SK-N-SH treated with all-trans-retinoic acid at 6 μM for 48 hours (cell line): ENCODE measurements around the gene PRKACA.

ENCODE experiments used
- ATAC-seq: fragments of 200-7000 bp; cut with Tn5 transposase; 3 replicates; pipeline ENCODE4 v1.9.1; 2020; ENCODE audit warnings: mild to moderate bottlenecking, moderate library complexity
- ARNTL ChIP-seq: fragments of 450-650 bp; formaldehyde crosslinking; IDR thresholded peaks from 2 replicates; pipeline ENCODE4 v1.5.0; 2020; ENCODE audit warnings: low read depth, mild to moderate bottlenecking, moderate library complexity, borderline replicate concordance
- BACH2 ChIP-seq: fragments of 250-450 bp; sonication (Bioruptor Pico); IDR thresholded peaks from 2 replicates; pipeline ENCODE4 v1.9.0; 2021; ENCODE audit warnings: mild to moderate bottlenecking, borderline replicate concordance
- CREB5 ChIP-seq: fragments of 250-450 bp; sonication (Bioruptor Pico); IDR thresholded peaks from 2 replicates; pipeline ENCODE4 v1.5.1; 2020; ENCODE audit warnings: low read depth, mild to moderate bottlenecking, moderate library complexity
- CSDC2 ChIP-seq: fragments of 250-450 bp; sonication (Bioruptor Pico); IDR thresholded peaks from 2 replicates; pipeline ENCODE4 v1.5.0; 2020; ENCODE audit warnings: mild to moderate bottlenecking, moderate library complexity
- CSRNP3 ChIP-seq: fragments of 250-450 bp; sonication (Bioruptor Pico); IDR thresholded peaks from 2 replicates; pipeline ENCODE4 v1.5.1; 2021; ENCODE audit warnings: mild to moderate bottlenecking, moderate library complexity
- GLIS3 ChIP-seq: fragments of 250-450 bp; sonication (Bioruptor Pico); IDR thresholded peaks from 2 replicates; pipeline ENCODE4 v1.5.0; 2020; ENCODE audit warnings: mild to moderate bottlenecking, moderate library complexity
- ISL1 ChIP-seq: fragments of 250-450 bp; sonication (Bioruptor Pico); IDR thresholded peaks from 2 replicates; pipeline ENCODE4 v2.1.2; 2022; ENCODE audit warnings: mild to moderate bottlenecking, moderate library complexity
- PATZ1 ChIP-seq: fragments of 250-450 bp; sonication (Bioruptor Pico); IDR thresholded peaks from 2 replicates; pipeline ENCODE4 v1.8.0; 2020; ENCODE audit warnings: mild to moderate bottlenecking, moderate library complexity, borderline replicate concordance
- POU6F1 ChIP-seq: fragments of 250-450 bp; sonication (Bioruptor Pico); IDR thresholded peaks from 2 replicates; pipeline ENCODE4 v1.8.0; 2021; ENCODE audit warnings: low read depth, mild to moderate bottlenecking, moderate library complexity, borderline replicate concordance
- PPARA ChIP-seq: fragments of 250-450 bp; sonication (Bioruptor Pico); IDR thresholded peaks from 2 replicates; pipeline ENCODE4 v1.5.0; 2020; ENCODE audit warnings: mild to moderate bottlenecking, borderline replicate concordance
- RARB ChIP-seq: fragments of 250-450 bp; sonication (Bioruptor Pico); IDR thresholded peaks from 2 replicates; pipeline ENCODE4 v1.8.0; 2021; ENCODE audit warnings: mild to moderate bottlenecking, moderate library complexity
- TCF4 ChIP-seq: fragments of 250-450 bp; sonication (Bioruptor Pico); IDR thresholded peaks from 2 replicates; pipeline ENCODE4 v1.8.0; 2021; ENCODE audit warnings: mild to moderate bottlenecking, moderate library complexity, borderline replicate concordance
- TOX ChIP-seq: fragments of 250-450 bp; sonication (Bioruptor Pico); IDR thresholded peaks from 2 replicates; pipeline ENCODE4 v1.8.0; 2021; ENCODE audit warnings: mild to moderate bottlenecking, moderate library complexity, borderline replicate concordance
- TSHZ2 ChIP-seq: fragments of 250-450 bp; sonication (Bioruptor Pico); IDR thresholded peaks from 2 replicates; pipeline ENCODE4 v1.5.0; 2020; ENCODE audit warnings: mild to moderate bottlenecking, moderate library complexity
- ZC3H10 ChIP-seq: fragments of 250-450 bp; sonication (Bioruptor Pico); IDR thresholded peaks from 2 replicates; pipeline ENCODE4 v1.5.1; 2021; ENCODE audit warnings: mild to moderate bottlenecking, moderate library complexity
- ZFP3 ChIP-seq: fragments of 250-450 bp; sonication (Bioruptor Pico); IDR thresholded peaks from 2 replicates; pipeline ENCODE4 v1.5.0; 2020; ENCODE audit warnings: mild to moderate bottlenecking, moderate library complexity
- ZFP30 ChIP-seq: fragments of 450-650 bp; formaldehyde crosslinking; IDR thresholded peaks from 2 replicates; pipeline ENCODE4 v1.5.0; 2022; ENCODE audit warnings: mild to moderate bottlenecking, moderate library complexity

PRKACA gene

GRCh38 chr19:14164724-14165493, 47.3 kb upstream of the PRKACA start:
- no peak for TF ChIP-seq TCF4 (CRISPR knock-in tag)
- no peak for TF ChIP-seq CSDC2 (CRISPR knock-in tag)
- TF ChIP-seq GLIS3 (CRISPR knock-in tag), result no peak
- TF ChIP-seq ZFP3 (CRISPR knock-in tag), result no peak
- TF ChIP-seq CSRNP3 (CRISPR knock-in tag), result no peak
- no peak for TF ChIP-seq ZC3H10
- no peak for TF ChIP-seq TOX (CRISPR knock-in tag)
- TF ChIP-seq ZFP30 (CRISPR knock-in tag), result no peak
- TF ChIP-seq ISL1 (CRISPR knock-in tag), result no peak
- TF ChIP-seq TSHZ2 (CRISPR knock-in tag), result no peak
- TF ChIP-seq PPARA (CRISPR knock-in tag), result no peak
- TF ChIP-seq RARB (CRISPR knock-in tag), result no peak
- TF ChIP-seq CREB5 (CRISPR knock-in tag), result no peak
- no peak for TF ChIP-seq BACH2
- no peak for TF ChIP-seq POU6F1 (CRISPR knock-in tag)
- no peak for ATAC-seq

GRCh38 chr19:14164082-14164481, 46.5 kb upstream of the PRKACA start:
- TF ChIP-seq GLIS3 (CRISPR knock-in tag) (no peak), PATZ1 (CRISPR knock-in tag) (no peak)
- no peak for ATAC-seq

GRCh38 chr19:14162871-14163297, 45.3 kb upstream of the PRKACA start:
- TF ChIP-seq BACH2, result no peak
- no peak for TF ChIP-seq ARNTL
- no peak for ATAC-seq

- ATAC-seq, result no peak
- TF ChIP-seq CSRNP3 (CRISPR knock-in tag) (no peak), RARB (CRISPR knock-in tag) (no peak), ARNTL (no peak), ISL1 (CRISPR knock-in tag) (no peak)
These were observed 43.7 kb upstream of the PRKACA start for GRCh38 chr19:14161305-14161704.
